GM12878 (cell line): ENCODE measurements around the gene DIS3L2. TPM values are rescaled to one million over a fixed set of nuclear protein-coding genes. Genes with fewer than 3 reads are reported as not detected.

Experiments
- ATAC-seq: fragments of 200-7000 bp; cut with Tn5 transposase; 3 replicates; pipeline ENCODE4 v1.9.1; 2020; ENCODE audit warnings: mild to moderate bottlenecking, moderate library complexity
- BruUV-seq: library from RNA; stranded (reverse); fragments of 400-500 nt; replicated peaks from 2 replicates; lab custom pipeline; 2021; lab: Mats Ljungman, UMichigan
- CTCF ChIA-PET: fragments of 300-600 bp; sonication (Branson Sonifier 250); formaldehyde crosslinking; extraction: SDS; loops from one replicate; lab custom pipeline; 2021; ENCODE audit warnings: inconsistent platforms; lab: Yijun Ruan, JAX
- POLR2A ChIA-PET: fragments of 350-600 bp; formaldehyde crosslinking; extraction: SDS; loops from one replicate; lab custom pipeline; 2021; ENCODE audit warnings: inconsistent platforms; lab: Charles Lee
- RAD21 ChIA-PET: fragments of 300-600 bp; sonication (Branson Sonifier 250); formaldehyde crosslinking; loops from one replicate; lab custom pipeline; 2023; ENCODE audit warnings: antibody characterized with exemption; ENCODE audit not compliant: unreplicated experiment; lab: Charles Lee
- SMC1A ChIA-PET: fragments of 300-600 bp; sonication (Branson Sonifier 250); formaldehyde crosslinking; loops from one replicate; lab custom pipeline; 2023; ENCODE audit not compliant: unreplicated experiment, uncharacterized antibody; lab: Charles Lee
- DNase-seq: peaks from one replicate; pipeline ENCODE4 v3.0.0-alpha.2; 2011; ENCODE audit warnings: low read depth, low spot score
- FAIRE-seq: peaks from 3 replicates; lab custom pipeline; 2011; peaks lifted over from hg19 to GRCh38; lab: Jason Lieb, UNC
- H2AFZ ChIP-seq: 2 replicates; pipeline ENCODE4 v1.6.0; 2011; ENCODE audit warnings: low read depth, low read length, control low read depth; ENCODE audit not compliant: control insufficient read depth
- H3K27ac ChIP-seq: 2 replicates; pipeline ENCODE4 v1.5.1; 2011; ENCODE audit warnings: control low read depth; ENCODE audit not compliant: control insufficient read depth, insufficient read depth
- H3K27me3 ChIP-seq, 2 experiments: replicated peaks in 1 of 2; 2 replicates each; pipeline versions ENCODE4 v1.6.0 to v1.6.1; 2011; ENCODE audit warnings: low read length in 1 of 2; ENCODE audit not compliant: control insufficient read depth in 2 of 2, insufficient read depth in 2 of 2
- H3K36me3 ChIP-seq, 2 experiments: 2 replicates each; pipeline ENCODE4 v1.5.1; 2011; ENCODE audit warnings: low read length in 1 of 2; ENCODE audit not compliant: control insufficient read depth in 2 of 2, insufficient read depth in 2 of 2
- H3K4me1 ChIP-seq: 2 replicates; pipeline ENCODE4 v1.6.1; 2011; ENCODE audit warnings: mild to moderate bottlenecking, low read length, moderate library complexity, mixed read lengths; ENCODE audit not compliant: control insufficient read depth, insufficient read depth
- H3K4me2 ChIP-seq: 2 replicates; pipeline ENCODE4 v1.6.0; 2011; ENCODE audit warnings: control low read depth; ENCODE audit not compliant: control insufficient read depth, insufficient read depth
- H3K4me3 ChIP-seq: fragments of 200-600 bp; sonication (generic); 2 replicates; pipeline ENCODE4 v1.5.1; 2016
- H3K79me2 ChIP-seq: 2 replicates; pipeline ENCODE4 v1.6.0; 2011; ENCODE audit warnings: low read length; ENCODE audit not compliant: control insufficient read depth, insufficient read depth
- H3K9ac ChIP-seq: 2 replicates; pipeline ENCODE4 v1.8.0; 2011; ENCODE audit warnings: low read length, control low read depth, mixed read lengths; ENCODE audit not compliant: control insufficient read depth, insufficient read depth
- H3K9me3 ChIP-seq: replicated peaks from 3 replicates; pipeline ENCODE4 v1.5.1; 2011; ENCODE audit warnings: mild to moderate bottlenecking, low read length; ENCODE audit not compliant: control insufficient read depth, insufficient read depth
- H4K20me1 ChIP-seq: 2 replicates; pipeline ENCODE4 v1.6.0; 2011; ENCODE audit not compliant: control insufficient read depth, insufficient read depth
- BACH1 ChIP-seq: fragments of 450-650 bp; IDR thresholded peaks from 2 replicates; pipeline ENCODE4 v1.6.1; 2017; ENCODE audit warnings: mild to moderate bottlenecking, borderline replicate concordance
- BHLHE40 ChIP-seq, 2 experiments: fragments of 450-650 bp in 1 of 2; IDR thresholded peaks; 2 replicates each; pipeline ENCODE4 v1.6.1; 2011 to 2017; ENCODE audit warnings: low read depth in 2 of 2, borderline replicate concordance in 1 of 2, improper control_type of control experiment in 1 of 2, low read length in 1 of 2, mild to moderate bottlenecking in 1 of 2
- CBFB ChIP-seq: IDR thresholded peaks from 2 replicates; pipeline ENCODE4 v1.6.1; 2016; ENCODE audit warnings: antibody characterized with exemption, low read depth
- E4F1 ChIP-seq: fragments of 450-650 bp; IDR thresholded peaks from 2 replicates; pipeline ENCODE4 v1.6.1; 2018; ENCODE audit warnings: borderline replicate concordance, mild to moderate bottlenecking; ENCODE audit not compliant: partially characterized antibody
- EED ChIP-seq: sonication (generic); IDR thresholded peaks from 2 replicates; pipeline ENCODE4 v1.6.1; 2016; ENCODE audit warnings: antibody characterized with exemption, low read depth
- MEF2B ChIP-seq: fragments of 450-650 bp; IDR thresholded peaks from 2 replicates; pipeline ENCODE4 v1.6.1; 2018; ENCODE audit warnings: mild to moderate bottlenecking, moderate library complexity; ENCODE audit not compliant: partially characterized antibody, poor library complexity, severe bottlenecking
- MYC ChIP-seq: IDR thresholded peaks from 2 replicates; pipeline ENCODE4 v1.6.1; 2011; ENCODE audit warnings: mild to moderate bottlenecking, low read length, moderate library complexity, inconsistent platforms; ENCODE audit not compliant: insufficient read depth, insufficient replicate concordance, insufficient read length, severe bottlenecking
- NFYA ChIP-seq: IDR thresholded peaks from 2 replicates; pipeline ENCODE4 v1.6.1; 2011; ENCODE audit warnings: low read depth, mild to moderate bottlenecking, low read length, improper control_type of control experiment, borderline replicate concordance
- RELA ChIP-seq: fragments of 450-650 bp; IDR thresholded peaks from 2 replicates; pipeline ENCODE4 v1.8.0; 2014; ENCODE audit warnings: borderline replicate concordance; ENCODE audit not compliant: partially characterized antibody
- RUNX3 ChIP-seq: IDR thresholded peaks from 2 replicates; pipeline ENCODE4 v1.6.1; 2012; ENCODE audit warnings: low read length, inconsistent platforms
- SMAD5 ChIP-seq: IDR thresholded peaks from 2 replicates; pipeline ENCODE4 v1.6.1; 2016; ENCODE audit warnings: antibody characterized with exemption, low read depth
- SREBF1 ChIP-seq: IDR thresholded peaks from 2 replicates; pipeline ENCODE4 v1.6.1; 2012; ENCODE audit warnings: mild to moderate bottlenecking, low read length
- SRF ChIP-seq, 2 experiments: IDR thresholded peaks; 2 replicates each; pipeline ENCODE4 v1.6.1; 2011; ENCODE audit warnings: low read depth in 2 of 2, low read length in 2 of 2, mild to moderate bottlenecking in 1 of 2, moderate library complexity in 1 of 2
- SUZ12 ChIP-seq: fragments of 200-600 bp; sonication (generic); IDR thresholded peaks from one replicate; pipeline ENCODE4 v1.6.1; 2018; ENCODE audit warnings: antibody characterized with exemption, mild to moderate bottlenecking; ENCODE audit not compliant: unreplicated experiment
- TAF1 ChIP-seq: IDR thresholded peaks from 2 replicates; pipeline ENCODE4 v1.6.1; 2011; ENCODE audit warnings: mild to moderate bottlenecking, low read depth, low read length, borderline replicate concordance
- YY1 ChIP-seq: IDR thresholded peaks from 2 replicates; pipeline ENCODE4 v1.6.1; 2011; ENCODE audit warnings: low read depth, mild to moderate bottlenecking, low read length
- ZBED1 ChIP-seq: IDR thresholded peaks from 2 replicates; pipeline ENCODE4 v1.6.1; 2016; ENCODE audit warnings: borderline replicate concordance
- ZNF384 ChIP-seq: IDR thresholded peaks from 2 replicates; pipeline ENCODE4 v1.6.1; 2012; ENCODE audit warnings: low read depth, mild to moderate bottlenecking, low read length, improper control_type of control experiment, borderline replicate concordance
- ZZZ3 ChIP-seq: IDR thresholded peaks from 2 replicates; pipeline ENCODE4 v1.6.1; 2011; ENCODE audit warnings: low read depth; ENCODE audit not compliant: control insufficient read depth, insufficient read length
- WGBS: methylation state at CpG from one replicate; pipeline ENCODE4 v1.1.6; 2016; ENCODE audit warnings: low lambda C conversion rate; ENCODE audit not compliant: insufficient replicate concordance, insufficient coverage; ENCODE audit errors: missing lambda C conversion rate; 5-methylcytosine and 5-hydroxymethylcytosine counted together
- in situ Hi-C: fragments of 300-500 bp; cut with MboI; formaldehyde crosslinking; loops from 9 replicates; pipeline ENCODE4 v1.14.3; 2018; ENCODE audit warnings: mixed read lengths
- intact Hi-C: fragments of 100-400 bp; cut with micrococcal nuclease; formaldehyde crosslinking; loops from one replicate; pipeline ENCODE4 v1.14.2; 2022; ENCODE audit not compliant: unreplicated experiment
- polyA plus RNA-seq, 11 experiments: library from polyadenylated mRNA; depleted of rRNA in 4 of 11; unstranded in 6 of 11; stranded (reverse) in 5 of 11; fragments of >200 nt; fragmentation: Nextera tagmentation in 4 of 11; fragmentation: Illumina TruSeq in 1 of 11; extraction: Ambion mirVana in 4 of 11; extraction: Trizol in 1 of 11; gene quantifications; 1 replicate in 1 of 11; 2 replicates in 10 of 11; pipeline versions ENCODE4 v1.2.1 to v1.2.3, GENCODE V29; 2011 to 2016; ENCODE audit warnings: inconsistent platforms in 2 of 11, missing spikeins in 2 of 11, low read depth in 1 of 11
- total RNA-seq, 4 experiments: library from RNA; depleted of rRNA in 3 of 4; stranded (reverse); fragments of >200 nt in 3 of 4; fragmentation: Illumina TruSeq in 1 of 4; extraction: Trizol in 1 of 4; gene quantifications; 2 replicates each; pipeline versions ENCODE4 v1.2.1 to v1.2.3, GENCODE V29; 2013 to 2021

The DIS3L2 gene
- total and polyA plus RNA-seq, 10 of the 15 experiments (the other 5 are each of a cell fraction or from before 2014, with no cell fraction given): 3.5 to 27.1 (median 16.0) TPM

- no peak for FAIRE-seq
- in situ Hi-C loops: no loop called here
- H3K9ac ChIP-seq: no peak overlapping the region
- no peak overlapping the region for H2AFZ ChIP-seq
- CTCF ChIA-PET: no interaction called here
- no peaks in the 10 kb centered on the region for H3K79me2 ChIP-seq
- no peak overlapping the region for H3K27ac ChIP-seq
- TF ChIP-seq NFYA (no peak), SRF (IDR thresholded peaks at IDR 0.05; ENCODE audit: low read depth in 2 of 2, low read length in 2 of 2) (no peak), BACH1 (no peak), BHLHE40 (IDR thresholded peaks at IDR 0.05; ENCODE audit: borderline replicate concordance in 1 of 2, low read depth in 2 of 2, low read length in 1 of 2) (no peak), EED (no peak), ZNF384 (no peak), RELA (no peak), CBFB (no peak), E4F1 (no peak), SUZ12 (no peak), TAF1 (no peak), SREBF1 (no peak), ZBED1 (no peak), RUNX3 (no peak), YY1 (no peak), MEF2B (no peak), ZZZ3 (no peak), MYC (no peak), SMAD5 (no peak)
- BruUV-seq: no TSS peak
- no peak for ATAC-seq
- no peaks in the 10 kb centered on the region for H3K4me1 ChIP-seq
- H4K20me1 ChIP-seq: no peaks in the 10 kb centered on the region
- H3K9me3 ChIP-seq: no peaks in the 10 kb centered on the region
- RAD21 ChIA-PET: no interaction called here
- H3K27me3 ChIP-seq: no peaks in the 10 kb centered on the region
- intact Hi-C loops: no loop called here
- H3K36me3 ChIP-seq: no peaks in the 10 kb centered on the region; a peak in 1 of 4 replicates
- H3K4me3 ChIP-seq: no peak overlapping the region
- WGBS: 89% methylated on average over 1 of the region's 1 CpG
- SMC1A ChIA-PET: interaction anchor here (1.0 to 1.2 kb wide), 3 partner anchors 9 to 47 kb away, joined by 3 to 4 read pairs (median 3); no protein-coding TSS in a partner anchor
- H3K4me2 ChIP-seq: no peak overlapping the region
- POLR2A ChIA-PET: no interaction called here
- no peak for DNase-seq
These were observed 152.3 kb downstream of the DIS3L2 start for GRCh38 chr2:232113821-232114220.
